MV-4-11 (cell line): ENCODE data around the gene NUP98.

Source experiments
- DNase-seq: peaks from one replicate; lab custom pipeline; 2025; lab: John Stamatoyannopoulos, UW

The NUP98 gene

DNA sequence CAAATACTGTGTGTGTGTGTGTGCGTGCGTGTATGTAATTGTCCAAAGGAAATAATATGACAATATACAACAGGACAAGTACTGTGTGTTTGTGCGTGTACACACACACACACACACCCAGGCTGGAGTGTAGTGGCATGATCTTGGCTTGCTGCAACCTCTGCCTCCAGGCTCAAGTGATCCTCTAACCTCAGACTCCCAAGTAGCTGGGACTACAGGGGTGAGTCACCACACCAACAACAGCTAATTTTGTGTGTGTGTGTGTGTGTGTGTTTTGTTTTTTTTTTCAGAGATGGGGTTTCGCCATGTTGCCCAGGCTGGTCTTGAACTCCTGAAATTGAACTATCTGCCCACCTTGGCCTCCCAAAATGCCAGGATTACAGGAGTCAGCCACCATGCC, 61.5 kb downstream of the NUP98 start:
- peak; percentile 44 for DNase-seq

DNA sequence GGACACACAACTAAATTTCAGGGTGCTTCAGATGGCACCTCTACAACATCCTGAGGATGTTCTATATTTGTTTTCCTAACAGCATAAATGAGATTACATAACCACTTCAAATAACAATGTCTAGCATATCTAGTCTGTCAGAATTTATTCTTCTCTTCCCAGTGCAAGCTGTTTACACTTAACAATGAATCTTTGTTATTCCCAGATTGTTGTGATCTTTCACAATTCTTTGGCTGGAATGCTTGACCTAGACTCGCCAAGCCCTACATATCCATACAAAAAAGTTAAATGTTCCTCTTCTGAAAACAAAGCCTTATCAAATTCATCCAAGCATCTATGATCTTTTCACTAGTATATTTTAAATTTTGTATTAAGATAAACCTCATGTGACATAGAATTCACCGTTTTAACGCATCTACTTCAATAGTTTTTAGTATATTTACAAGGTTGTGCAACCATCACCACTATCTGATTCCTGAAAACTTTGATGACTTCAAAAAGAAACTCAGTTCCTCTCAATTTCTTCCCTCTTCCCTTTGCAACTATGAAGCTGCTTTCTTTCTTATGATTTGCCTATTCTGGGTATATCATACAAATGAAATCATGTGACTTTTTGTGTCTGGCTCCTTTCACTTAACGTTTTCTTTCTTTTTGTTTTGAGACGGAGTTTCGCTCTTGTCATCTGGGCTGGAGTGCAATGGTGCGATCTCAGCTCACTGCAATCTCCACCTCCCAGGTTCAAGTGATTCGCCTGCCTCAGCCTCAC, 64.5 kb downstream of the NUP98 start:
- DNase-seq = peak; percentile 28

GRCh38 chr11:3723014-3723708, 74.2 kb downstream of the NUP98 start:
- DNase-seq = peak; percentile 85

DNA sequence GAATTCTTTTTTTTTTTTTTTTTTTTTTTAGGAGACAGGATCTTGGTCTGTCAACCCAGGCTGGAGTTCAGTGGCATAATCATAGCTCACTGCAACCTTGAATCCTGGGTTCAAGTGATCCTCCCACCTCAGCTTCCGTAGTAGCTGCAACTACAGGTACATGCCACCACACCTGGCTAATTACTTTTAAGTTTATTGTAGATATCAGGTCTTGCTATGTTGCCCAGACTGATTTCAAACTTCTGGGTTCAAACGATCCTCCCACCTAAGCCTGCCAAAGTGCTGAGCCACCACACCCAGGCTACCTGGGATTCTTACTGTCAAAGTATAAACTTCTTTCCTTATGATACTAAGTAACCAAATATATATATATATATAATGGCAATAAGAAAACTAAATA, 75.3 kb downstream of the NUP98 start:
- DNase-seq = no peak

DNA sequence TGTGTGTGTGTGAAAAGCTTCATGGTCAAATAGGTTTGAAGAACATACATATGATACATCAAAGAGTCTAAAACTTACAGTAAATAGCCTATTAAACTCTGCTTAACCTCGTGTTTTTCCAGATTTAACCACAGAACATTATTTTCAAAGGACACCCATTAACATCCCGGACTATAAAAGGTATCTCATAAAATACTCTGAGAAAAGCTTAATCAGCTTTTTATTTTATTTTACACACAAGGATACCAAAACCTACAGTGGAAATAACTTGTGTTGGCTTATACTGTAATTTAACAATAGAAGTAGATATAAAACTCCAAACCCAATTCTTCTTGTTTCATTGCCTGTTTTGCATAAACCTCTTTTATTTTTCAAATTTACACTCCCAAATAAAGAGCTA, 76.4 kb downstream of the NUP98 start:
- no peak for DNase-seq

- no peak for DNase-seq
Measured at GRCh38 chr11:3712274-3712673, 85.1 kb downstream of the NUP98 start.

- DNase-seq = peak; percentile 14
Measured at GRCh38 chr11:3710485-3711259, 86.7 kb downstream of the NUP98 start.

GRCh38 chr11:3709977-3710376, 87.4 kb downstream of the NUP98 start:
- no peak for DNase-seq

DNA sequence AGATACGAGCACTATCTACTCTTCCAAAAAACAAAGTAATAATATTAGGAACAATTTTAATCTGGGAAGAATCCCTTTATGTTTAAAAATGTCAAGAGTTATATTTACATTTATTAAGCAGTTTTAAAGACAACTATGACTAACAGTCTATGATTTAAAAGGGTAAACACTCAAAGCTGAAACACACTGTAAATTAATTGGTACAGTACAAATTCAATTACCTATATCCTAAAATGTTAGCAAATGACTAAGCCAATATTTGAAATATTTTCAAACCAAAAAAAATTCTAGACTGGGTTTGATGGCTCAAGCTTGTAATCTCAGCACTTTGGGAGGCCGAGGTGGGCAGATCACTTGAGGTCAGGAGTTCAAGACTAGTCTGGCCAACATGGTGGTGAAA, 90.2 kb downstream of the NUP98 start:
- DNase-seq = no peak

- no peak for DNase-seq
Measured at GRCh38 chr11:3703383-3703782, 94.0 kb downstream of the NUP98 start.

DNA sequence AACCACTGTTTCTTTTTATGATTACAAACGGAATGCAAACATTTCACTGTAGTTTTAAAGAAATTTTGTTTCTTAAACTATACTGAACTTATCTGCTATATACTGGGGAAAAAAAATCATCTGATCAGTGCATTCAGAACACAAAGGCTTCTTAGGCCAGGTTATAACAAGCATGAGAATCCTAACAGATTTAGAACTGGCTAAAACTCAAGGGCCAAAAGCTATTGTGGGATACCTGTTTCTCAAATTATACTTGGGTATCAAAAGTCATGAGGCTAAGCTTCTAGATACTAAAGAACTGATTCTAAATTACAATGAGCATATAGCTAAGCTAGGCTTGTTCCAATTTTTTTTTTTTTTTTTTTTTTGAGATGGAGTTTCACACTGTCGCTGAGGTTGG, 96.4 kb downstream of the NUP98 start:
- no peak for DNase-seq

- DNase-seq = no peak
Measured at GRCh38 chr11:3700410-3700809, 96.9 kb downstream of the NUP98 start.

DNA sequence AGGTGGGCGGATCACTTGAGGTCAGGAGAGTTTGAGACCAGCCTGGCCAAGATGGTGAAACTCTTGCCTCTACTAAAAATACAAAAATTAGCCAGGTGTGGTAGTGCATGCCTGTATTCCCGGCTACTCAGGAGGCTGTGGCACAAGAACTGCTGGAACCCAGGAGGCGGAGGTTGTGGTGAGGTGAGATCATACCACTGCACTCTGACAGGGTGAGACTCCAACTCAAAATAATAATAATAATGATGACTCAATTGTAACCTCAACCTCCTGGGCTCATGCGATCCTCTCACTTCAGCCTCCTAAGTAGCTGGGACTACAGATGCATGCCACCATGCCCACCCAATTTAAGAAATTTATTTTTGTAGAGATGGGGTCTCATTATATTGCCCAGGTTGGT, 110.6 kb downstream of the NUP98 start:
- DNase-seq = no peak

DNA sequence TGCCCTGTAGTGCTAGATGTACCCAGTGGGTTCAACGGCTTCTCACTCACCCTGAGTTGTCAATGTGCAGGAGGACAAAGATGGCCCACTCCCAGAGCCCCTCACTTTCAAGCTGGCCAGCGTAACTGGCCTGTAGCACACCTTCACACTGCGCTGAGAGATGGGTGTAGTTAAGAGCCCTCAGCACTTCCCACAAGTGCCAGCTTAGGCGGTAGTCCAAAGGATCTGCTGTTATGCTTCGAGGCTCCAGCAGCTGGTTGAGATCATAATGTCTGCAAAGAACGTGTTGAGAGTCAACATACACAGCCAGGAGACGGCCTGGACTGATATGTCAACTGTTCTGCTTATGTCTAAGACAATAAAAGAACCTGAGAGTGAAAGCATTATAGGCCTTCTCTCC, 111.4 kb downstream of the NUP98 start:
- DNase-seq = no peak

DNA sequence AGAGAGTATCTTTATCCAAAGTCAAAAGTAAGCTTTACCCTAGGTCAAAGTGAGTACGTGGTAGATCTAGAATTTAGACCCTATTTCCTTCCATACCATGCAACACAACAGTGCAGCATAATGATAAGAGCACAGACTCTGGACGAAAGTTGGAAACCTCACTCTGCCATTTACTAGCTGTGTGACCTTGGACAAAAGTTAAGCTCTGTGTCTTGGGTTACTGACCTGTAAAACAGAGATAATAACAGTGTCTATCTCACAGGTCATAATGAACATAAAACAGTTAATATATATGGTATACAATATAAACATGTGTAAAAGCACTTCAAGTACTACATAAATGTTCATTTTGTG, 112.6 kb downstream of the NUP98 start:
- no peak for DNase-seq

GRCh38 chr11:3684129-3684818, 113.1 kb downstream of the NUP98 start:
- no peak for DNase-seq

DNA sequence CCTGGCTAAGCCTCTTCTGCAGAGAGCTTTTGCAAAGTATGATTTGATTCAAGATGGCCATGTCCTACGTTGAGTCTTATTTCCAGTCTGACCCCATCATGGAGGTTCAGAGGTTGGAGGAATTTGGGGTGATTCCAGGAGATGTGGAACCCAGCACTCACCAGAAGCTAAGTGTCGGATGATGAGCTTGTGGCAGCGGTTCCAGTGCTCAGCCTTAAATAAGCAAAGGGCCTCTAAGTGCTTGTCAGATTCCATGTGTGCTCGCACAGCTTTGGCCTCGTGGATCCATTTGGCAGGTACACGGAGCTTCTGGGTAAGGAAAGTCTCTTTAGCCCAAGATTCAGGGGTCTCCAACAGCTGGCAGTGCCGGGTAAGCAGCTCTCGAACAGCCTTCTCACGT, 114.3 kb downstream of the NUP98 start:
- DNase-seq = no peak

DNA sequence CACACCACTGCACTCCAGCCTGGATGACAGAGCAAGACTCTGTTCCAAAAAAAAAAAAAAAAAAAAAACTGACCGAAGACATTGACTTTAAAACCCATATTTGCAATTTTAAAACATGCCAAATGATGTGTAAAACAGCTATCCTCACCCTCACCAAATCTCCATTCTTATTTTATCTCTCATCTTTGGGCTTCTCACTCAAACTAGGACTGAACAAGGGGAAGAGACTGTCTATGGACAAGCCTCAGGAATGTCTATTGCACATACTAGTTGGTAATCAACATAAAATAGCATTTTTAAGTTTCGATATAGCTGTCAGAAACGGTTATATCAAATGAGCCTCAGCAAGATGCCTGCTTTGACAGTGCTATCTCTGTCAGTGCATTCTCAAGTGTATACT, 118.3 kb downstream of the NUP98 start:
- no peak for DNase-seq

DNA sequence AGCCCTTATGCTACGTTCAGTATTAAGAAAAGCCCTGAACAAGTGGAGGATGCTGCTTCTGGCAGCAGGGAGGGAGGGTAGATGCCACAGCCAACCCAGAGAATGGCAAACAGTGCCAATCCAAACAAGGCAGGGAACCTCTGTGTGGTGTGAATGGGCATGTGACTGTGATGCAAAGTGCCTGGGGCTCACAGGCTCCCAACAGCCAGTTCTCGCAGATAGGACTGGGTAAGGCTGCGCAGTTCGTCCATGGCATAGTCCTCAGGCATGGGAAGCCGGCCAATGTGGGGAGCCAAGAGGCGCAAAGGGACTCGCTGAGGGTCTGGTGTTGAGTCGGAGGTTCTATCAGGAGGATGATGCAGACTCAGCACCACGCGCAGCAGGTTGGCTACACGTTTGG, 121.4 kb downstream of the NUP98 start:
- no peak for DNase-seq

- no peak for DNase-seq
Measured at GRCh38 chr11:3674189-3674588, 123.2 kb downstream of the NUP98 start.

- no peak for DNase-seq
Measured at GRCh38 chr11:3671334-3672254, 125.8 kb downstream of the NUP98 start, which contains the start of gene CHRNA10. Gene CHRNA10 (minus strand): TSS chr11:3671384. CDS start chr11:3671312, 72 bp downstream.
